Ecto neural progenitor cell (in vitro differentiated cells): Measurements from ENCODE around the gene SLC25A43.
A peak's percentile ranks its signal among the peaks of the same experiment; 100 is the strongest.
"Not testable (repeated sequence)": the region's sequence is repeated elsewhere in the genome, so short reads cannot be mapped to it uniquely, and the experiment has no call there.

Source experiments
- DNase-seq: peaks from one replicate; pipeline ENCODE4 v3.0.0-alpha.2; 2018; ENCODE audit warnings: low spot score

Gene SLC25A43

DNA sequence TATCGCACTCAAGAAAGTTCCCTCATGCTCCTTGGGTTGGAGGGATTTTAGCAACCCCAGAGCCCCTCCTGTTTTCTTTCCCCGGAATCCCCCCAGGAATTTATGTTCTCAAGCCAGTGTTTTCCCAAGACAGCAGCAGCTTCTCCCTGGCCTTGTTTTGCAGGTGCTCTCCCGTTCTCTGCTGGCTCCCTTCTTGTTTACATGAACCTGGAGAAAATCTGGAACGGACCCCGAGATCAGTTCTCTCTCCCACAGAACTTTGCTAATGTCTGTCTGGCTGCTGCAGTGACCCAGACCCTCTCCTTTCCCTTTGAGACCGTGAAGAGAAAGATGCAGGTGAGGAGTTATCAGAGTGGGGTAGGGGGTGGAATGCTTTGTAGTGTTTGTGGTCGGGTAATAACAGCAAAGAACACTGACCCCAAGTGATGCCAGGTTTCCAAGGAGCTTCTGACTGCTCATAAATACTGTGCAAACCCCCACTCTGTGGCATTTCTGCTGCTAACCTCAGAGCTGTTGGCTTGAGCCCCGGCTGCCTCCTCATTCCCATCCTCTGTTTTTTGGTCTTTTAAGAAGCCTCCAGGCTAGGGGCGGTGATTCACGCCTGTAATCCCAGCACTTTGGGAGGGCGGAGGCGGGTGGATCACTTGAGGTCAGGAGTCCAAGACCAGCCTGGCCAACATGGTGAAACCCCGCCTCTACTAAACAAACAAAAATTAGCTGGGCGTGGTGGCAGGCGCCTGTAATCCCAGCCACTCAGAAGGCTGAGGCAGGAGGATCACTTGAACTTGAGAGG is 11.1 kb downstream of the SLC25A43 start:
- DNase-seq, result peak; percentile 50

- no peak for DNase-seq
Measured at GRCh38 chrX:119410854-119411253, 11.7 kb downstream of the SLC25A43 start.

GRCh38 chrX:119411959-119412358 is 12.8 kb downstream of the SLC25A43 start:
- DNase-seq, result no peak

- DNase-seq, result no peak
Measured at GRCh38 chrX:119417376-119417775, 18.2 kb downstream of the SLC25A43 start.

DNA sequence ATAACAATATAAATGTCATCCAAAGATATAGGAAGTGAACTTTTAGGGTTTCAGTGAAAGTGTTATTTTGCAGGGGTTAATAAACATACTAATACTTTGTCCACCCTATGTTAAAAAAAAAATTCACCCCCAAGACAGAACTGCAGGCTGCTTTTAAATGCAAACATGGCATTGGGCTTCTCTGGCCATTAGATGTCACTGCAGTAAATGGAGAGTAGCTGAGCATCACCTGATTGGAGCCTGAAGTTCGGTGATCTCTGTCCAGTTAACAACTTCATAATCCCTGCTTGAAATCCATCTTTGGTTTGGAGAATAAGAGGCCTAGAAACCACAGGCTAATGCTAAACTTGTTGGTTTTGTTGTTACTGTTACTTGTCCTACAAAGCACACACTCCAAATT is 18.7 kb downstream of the SLC25A43 start:
- no peak for DNase-seq

DNA sequence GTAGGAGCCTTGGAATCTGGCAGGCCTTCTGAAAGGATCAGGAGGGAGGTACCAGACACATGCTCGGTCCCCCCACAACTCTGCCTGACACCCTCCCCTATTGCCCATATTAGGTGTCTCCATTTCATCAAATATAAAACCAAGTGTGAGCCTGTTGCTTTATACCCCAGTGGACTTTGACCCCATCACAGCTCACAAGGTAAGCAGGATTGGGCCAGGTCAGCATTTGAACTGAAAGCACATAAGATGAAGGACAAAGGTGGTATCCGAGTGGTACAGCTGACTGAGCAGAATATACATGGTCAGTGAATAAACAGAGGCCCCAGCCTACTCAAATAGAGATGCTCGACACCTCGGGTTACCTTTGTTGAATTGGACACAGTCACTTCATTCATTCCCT is 20.0 kb downstream of the SLC25A43 start:
- no peak for DNase-seq

DNA sequence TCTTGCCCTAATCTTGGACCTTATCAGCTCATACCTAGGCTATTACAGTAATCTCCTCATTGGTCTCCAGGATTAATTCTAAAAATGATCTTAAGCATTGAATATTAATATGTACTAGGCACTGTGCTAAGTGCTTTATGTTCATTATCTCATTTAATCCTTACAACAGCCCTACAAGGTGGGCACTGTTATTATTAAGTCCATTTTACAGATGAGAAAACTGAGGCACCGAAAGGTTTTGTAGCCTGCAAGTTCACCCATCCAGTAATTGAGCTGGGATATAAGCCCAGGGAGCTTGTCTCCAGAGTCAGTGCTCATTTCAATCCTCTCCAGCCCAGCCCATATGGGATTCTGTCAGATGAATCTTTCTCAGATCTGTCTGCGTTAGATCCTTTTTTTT is 20.8 kb downstream of the SLC25A43 start:
- DNase-seq, result no peak

GRCh38 chrX:119421016-119421705 is 22.0 kb downstream of the SLC25A43 start:
- DNase-seq, result no peak

GRCh38 chrX:119423631-119424030 is 24.5 kb downstream of the SLC25A43 start:
- DNase-seq, result no peak

DNA sequence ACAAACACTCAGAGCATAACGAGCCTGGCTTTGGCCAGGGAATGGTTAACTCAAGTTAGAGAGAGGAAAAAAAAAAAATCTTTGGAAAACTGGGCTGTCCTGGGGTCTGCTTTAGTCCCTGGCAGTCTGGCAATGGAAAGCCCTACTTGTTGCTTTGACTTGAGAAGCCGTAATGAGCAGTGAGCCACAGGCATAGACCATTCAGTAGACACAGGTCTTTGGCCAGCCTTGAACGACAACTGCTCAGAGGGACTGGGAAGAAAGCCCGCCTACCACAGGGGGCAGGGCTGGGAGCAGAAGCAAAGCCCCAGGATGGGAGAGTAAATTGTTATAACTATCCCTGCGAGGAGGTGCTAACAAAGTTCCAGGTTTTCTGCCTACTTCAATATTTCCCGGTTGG is 25.9 kb downstream of the SLC25A43 start:
- no peak for DNase-seq

GRCh38 chrX:119427024-119427794 is 28.1 kb downstream of the SLC25A43 start:
- no peak for DNase-seq

DNA sequence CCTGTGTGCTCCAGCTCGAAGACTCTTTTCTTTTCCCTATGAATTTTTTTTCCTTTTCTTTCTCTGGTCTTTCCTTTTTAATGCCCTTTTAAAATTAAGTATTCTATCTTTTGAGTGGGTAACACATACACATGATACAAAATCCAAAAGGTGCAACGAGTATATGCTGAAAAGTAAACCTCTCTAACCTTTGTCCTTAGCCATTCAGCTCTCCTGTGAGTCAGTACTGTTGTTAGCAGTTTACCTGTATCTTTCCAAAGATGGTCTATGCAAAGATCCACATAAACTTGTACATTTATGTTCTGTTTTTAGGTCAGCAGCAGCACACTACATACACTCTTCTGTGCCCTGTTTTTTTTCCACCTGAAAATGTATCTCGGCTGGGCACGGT is 28.7 kb downstream of the SLC25A43 start:
- no peak for DNase-seq

GRCh38 chrX:119429471-119429870 is 30.3 kb downstream of the SLC25A43 start:
- DNase-seq, result no peak

DNA sequence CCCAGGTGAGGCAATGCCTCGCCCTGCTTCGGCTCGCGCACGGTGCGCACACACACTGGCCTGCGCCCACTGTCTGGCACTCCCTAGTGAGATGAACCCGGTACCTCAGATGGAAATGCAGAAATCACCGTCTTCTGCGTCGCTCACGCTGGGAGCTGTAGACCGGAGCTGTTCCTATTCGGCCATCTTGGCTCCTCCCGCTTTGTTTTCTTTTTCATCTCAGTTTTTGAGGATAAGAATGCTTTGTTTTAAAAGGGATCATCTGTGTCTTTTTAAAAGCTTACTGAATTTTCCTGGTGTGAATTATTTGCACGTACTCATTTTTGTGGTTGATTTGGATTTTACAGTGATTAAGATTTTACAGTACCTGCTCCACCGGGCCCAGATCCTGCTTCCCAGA is 42.2 kb downstream of the SLC25A43 start:
- DNase-seq, result not testable (repeated sequence)

DNA sequence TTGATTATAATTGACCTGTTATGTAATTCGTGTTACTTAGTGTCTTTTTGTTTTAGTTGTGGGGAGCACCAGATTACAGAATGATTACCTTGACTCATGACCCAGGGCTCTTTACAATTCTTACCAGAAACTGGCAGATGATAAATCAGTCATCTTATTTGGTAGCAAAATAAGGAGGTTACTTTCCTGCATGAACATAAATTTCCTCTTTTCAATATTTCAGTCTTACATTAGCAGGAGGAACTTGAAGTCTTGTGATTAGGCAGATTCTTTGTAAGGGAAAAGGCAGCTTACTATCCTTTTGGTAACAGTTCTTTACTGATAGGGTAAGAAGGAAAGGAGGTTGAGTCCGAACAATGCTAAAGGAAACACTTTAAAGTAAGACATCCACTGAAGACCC is 43.1 kb downstream of the SLC25A43 start:
- DNase-seq, result no peak

GRCh38 chrX:119453202-119453601 is 54.1 kb downstream of the SLC25A43 start:
- no peak for DNase-seq

DNA sequence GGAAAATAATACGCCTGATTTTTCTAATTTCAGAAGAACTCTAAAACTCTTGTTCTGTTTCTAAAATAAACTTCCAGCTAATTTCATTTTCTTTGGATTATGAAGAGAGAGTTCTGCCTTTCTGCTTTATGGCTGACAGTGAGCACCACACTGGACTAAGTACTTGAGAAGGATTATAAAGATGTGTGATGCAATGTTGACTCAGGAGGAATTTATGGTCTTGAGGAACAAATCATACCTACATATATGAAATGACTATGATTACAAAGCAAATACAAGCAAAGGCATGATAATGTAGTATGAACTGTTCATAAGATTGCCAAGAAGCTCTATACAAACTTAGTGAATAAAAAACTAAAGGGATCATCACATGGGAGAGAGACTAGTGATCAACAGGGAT is 56.1 kb downstream of the SLC25A43 start:
- no peak for DNase-seq

- DNase-seq, result no peak
Measured at GRCh38 chrX:119459181-119459580, 60.0 kb downstream of the SLC25A43 start.

DNA sequence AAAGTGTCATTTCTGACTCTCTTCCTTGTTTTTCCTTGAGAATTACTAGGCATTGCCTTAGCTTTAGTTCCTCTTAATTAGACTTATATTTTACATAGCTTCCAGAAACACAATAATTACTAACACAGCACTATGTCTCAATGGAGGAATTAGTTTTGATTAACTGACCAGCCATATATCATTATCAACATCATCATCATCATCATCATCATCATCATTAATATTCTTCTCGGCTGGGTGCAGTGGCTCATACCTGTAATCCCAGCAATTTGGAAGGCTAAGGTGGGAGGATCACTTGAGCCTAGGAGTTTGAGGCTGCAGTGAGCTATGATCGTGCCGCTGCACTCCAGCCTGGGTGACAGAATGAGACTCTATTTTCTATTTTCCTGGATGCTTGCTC is 66.4 kb downstream of the SLC25A43 start:
- no peak for DNase-seq

GRCh38 chrX:119466970-119467369 is 67.8 kb downstream of the SLC25A43 start:
- no peak for DNase-seq

DNA sequence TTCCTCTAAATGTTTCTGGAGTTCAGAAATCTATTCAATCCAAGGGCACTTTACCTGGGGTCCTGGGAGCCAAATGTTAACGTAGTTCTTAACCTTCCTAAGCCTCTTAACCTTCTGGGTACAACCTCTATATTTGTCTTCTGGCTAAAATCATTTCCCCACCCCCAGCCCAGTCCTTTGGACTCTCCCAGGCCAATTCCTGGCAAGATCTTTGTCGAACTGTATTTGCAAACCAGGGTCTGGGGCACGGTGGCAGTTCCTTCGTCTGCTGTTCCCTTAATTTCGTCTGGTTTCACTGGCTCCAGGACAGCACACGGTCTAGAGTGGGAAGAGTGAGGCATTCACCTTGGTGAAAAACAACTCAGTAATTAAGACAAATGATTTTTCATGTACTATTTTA is 68.3 kb downstream of the SLC25A43 start:
- DNase-seq, result no peak

GRCh38 chrX:119467842-119468550 is 68.9 kb downstream of the SLC25A43 start, which contains the start of gene SLC25A5:
Gene SLC25A5, plus strand, starts transcription at chrX:119468444. Its CDS starts 72 bp downstream, at chrX:119468516.
- peak; percentile 83 for DNase-seq
